Measurements from ENCODE around the gene C2CD4D. TPM values are rescaled to one million over a fixed set of nuclear protein-coding genes. Genes with fewer than 3 reads are reported as not detected.

C2CD4D gene
- total RNA-seq, 1 experiment from 2014 or later = 0.17 TPM

- ChIA-PET POLR2A (no interaction called here), CTCF (no interaction called here), RAD21 (ENCODE audit: low non-redundant PET in 1 of 2, low total read pairs in 2 of 2, uncharacterized antibody in 2 of 2, unreplicated experiment in 2 of 2) (no interaction called here)
- Histone ChIP-seq H3K4me2 (ENCODE audit: low read length) (no peak overlapping the region), H4K20me1 (ENCODE audit: insufficient read depth) (no peaks in the 10 kb centered on the region), H3K27me3 (ENCODE audit: insufficient read depth, low read length) (peaks cover 46% of the 10 kb centered on the region), H2AFZ (ENCODE audit: low read depth, low read length, poor library complexity, severe bottlenecking) (no peak overlapping the region), H3K79me2 (ENCODE audit: insufficient read depth, low read length) (no peaks in the 10 kb centered on the region), H3K9ac (ENCODE audit: low read length) (no peak overlapping the region), H3K4me3 (replicated peaks in 1 of 2; ENCODE audit: low read depth in 1 of 2, low read length in 2 of 2) (no peak overlapping the region), H3K9me2 (ENCODE audit: insufficient read depth) (no peaks in the 10 kb centered on the region), H3K27ac (ENCODE audit: low read depth, low read length) (no peak overlapping the region), H3K36me3 (ENCODE audit: control insufficient read depth in 1 of 2, insufficient read depth in 2 of 2, low read length in 2 of 2) (no peaks in the 10 kb centered on the region), H3K4me1 (ENCODE audit: control insufficient read depth in 1 of 2, insufficient read depth in 2 of 2, low read length in 2 of 2) (no peaks in the 10 kb centered on the region), H3K9me3 (ENCODE audit: control insufficient read depth in 1 of 2, insufficient read depth in 1 of 2, low read depth in 1 of 2, low read length in 2 of 2) (no peaks in the 10 kb centered on the region)
- no TSS peak for BruUV-seq (replicated peaks)
- no peak for ATAC-seq
- TF ChIP-seq JUND (IDR thresholded peaks at IDR 0.05) (no peak), ZNF274 (IDR thresholded peaks at IDR 0.05; ENCODE audit: low read depth, low read length) (no peak), CTCF (IDR thresholded peaks at IDR 0.05 in 2 of 3, conservative IDR thresholded peaks at IDR 0.05 in 1 of 3; ENCODE audit: borderline replicate concordance in 1 of 3, insufficient read depth in 1 of 3, low read depth in 2 of 3, low read length in 2 of 3) (no peak), SP1 (IDR thresholded peaks at IDR 0.05; ENCODE audit: low read depth) (no peak), POLR2A (IDR thresholded peaks at IDR 0.05; ENCODE audit: borderline replicate concordance, extremely low read depth, insufficient read depth, insufficient read length) (no peak), ELF1 (IDR thresholded peaks at IDR 0.05; ENCODE audit: borderline replicate concordance, low read depth) (no peak), EZH2phosphoT487 (IDR thresholded peaks at IDR 0.05; ENCODE audit: borderline replicate concordance) (no peak), ZFX (IDR thresholded peaks at IDR 0.05) (no peak), TCF7L2 (IDR thresholded peaks at IDR 0.05; ENCODE audit: borderline replicate concordance, extremely low read depth, insufficient read depth, insufficient read length) (no peak), CEBPB (IDR thresholded peaks at IDR 0.05; ENCODE audit: low read depth) (no peak), FOSL1 (IDR thresholded peaks at IDR 0.05; ENCODE audit: low read depth) (no peak), POLR2AphosphoS5 (IDR thresholded peaks at IDR 0.05; ENCODE audit: low read depth, low read length) (no peak), ZBTB33 (IDR thresholded peaks at IDR 0.05; ENCODE audit: extremely low read depth, insufficient replicate concordance, low read length) (no peak), MAX (IDR thresholded peaks at IDR 0.05) (no peak), SRF (IDR thresholded peaks at IDR 0.05; ENCODE audit: low read depth) (no peak)
- TF ChIP-seq, protein P1, sequence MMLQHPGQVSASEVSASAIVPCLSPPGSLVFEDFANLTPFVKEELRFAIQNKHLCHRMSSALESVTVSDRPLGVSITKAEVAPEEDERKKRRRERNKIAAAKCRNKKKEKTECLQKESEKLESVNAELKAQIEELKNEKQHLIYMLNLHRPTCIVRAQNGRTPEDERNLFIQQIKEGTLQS (IDR thresholded peaks at IDR 0.05) = no peak
- intact Hi-C loops (cut with micrococcal nuclease) = no loop called here
- no peak for DNase-seq (ENCODE audit: low read depth, low spot score)
These were observed 37.8 kb downstream of the C2CD4D start for GRCh38 chr1:151801846-151802245.
